HL-60 (cell line): Measurements from ENCODE around the gene FHL2.

Experiments used
- DNase-seq, 2 experiments: peaks; one replicate each; pipeline ENCODE4 v3.0.0-alpha.2; 2010 to 2020; ENCODE audit warnings: low read depth in 1 of 2, low spot score in 1 of 2
- H3K27ac ChIP-seq: fragments of 250-450 bp; sonication (Bioruptor Pico); replicated peaks from 2 replicates; pipeline ENCODE4 v1.5.1; 2020; ENCODE audit warnings: mild to moderate bottlenecking, moderate library complexity
- H3K27me3 ChIP-seq: fragments of 250-450 bp; sonication (Bioruptor Pico); 2 replicates; pipeline ENCODE4 v1.5.1; 2021; ENCODE audit warnings: mild to moderate bottlenecking, moderate library complexity; ENCODE audit not compliant: insufficient read depth, poor library complexity, severe bottlenecking
- H3K4me3 ChIP-seq: replicated peaks from 2 replicates; pipeline ENCODE4 v1.5.1; 2011; ENCODE audit warnings: mild to moderate bottlenecking, control low read depth, low read length; ENCODE audit not compliant: insufficient read depth
- GABPA ChIP-seq: IDR thresholded peaks from 2 replicates; pipeline ENCODE4 v1.6.1; 2012; ENCODE audit warnings: low read depth
- POLR2AphosphoS5 ChIP-seq: IDR thresholded peaks from 2 replicates; pipeline ENCODE4 v1.6.1; 2012; ENCODE audit warnings: low read depth
- SPI1 ChIP-seq: IDR thresholded peaks from 2 replicates; pipeline ENCODE4 v1.6.1; 2012; ENCODE audit warnings: low read depth, mild to moderate bottlenecking, borderline replicate concordance
- TF ChIP-seq, protein P1 (sequence below): IDR thresholded peaks from 2 replicates; pipeline ENCODE4 v1.6.1; 2012; ENCODE audit warnings: low read depth; ENCODE audit not compliant: insufficient replicate concordance
- TF ChIP-seq, protein P2 (sequence below): IDR thresholded peaks from one replicate; pipeline ENCODE4 v1.5.1; 2011; ENCODE audit warnings: low read length, control low read depth, inconsistent platforms; ENCODE audit not compliant: insufficient read depth

The FHL2 gene

DNA sequence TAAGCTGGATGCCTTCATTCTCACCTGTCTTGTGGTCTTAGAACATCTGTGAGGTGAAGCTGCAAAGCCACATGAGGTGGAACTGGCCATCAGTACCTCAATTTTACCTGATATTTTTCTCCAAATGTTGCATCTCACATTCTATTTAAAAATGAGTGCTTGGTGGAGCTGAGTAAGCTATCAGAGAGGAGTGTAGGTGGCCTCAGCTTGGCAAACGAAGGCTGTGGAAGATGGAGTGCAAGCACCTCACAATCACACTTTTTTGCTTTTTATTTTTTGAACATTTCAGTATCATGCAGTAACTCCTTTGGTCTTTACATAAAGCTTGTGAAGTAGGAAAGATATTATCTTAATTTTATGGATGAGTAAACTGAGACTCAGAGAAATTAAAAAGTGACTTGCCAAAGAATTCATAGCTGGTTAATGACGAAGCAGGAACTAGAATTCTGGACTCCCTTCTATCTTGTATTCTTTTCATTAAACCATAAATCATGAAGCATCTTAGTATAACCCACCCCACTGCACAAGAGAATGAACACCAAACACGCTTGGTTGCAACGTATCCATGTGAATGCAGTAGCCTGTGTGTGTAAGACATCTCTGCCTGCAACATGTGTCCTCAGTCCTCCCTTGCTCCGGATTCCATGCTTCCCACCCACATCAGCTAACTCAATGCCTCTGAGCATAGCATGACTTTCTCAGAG lies 34.3 kb downstream of the FHL2 start:
- Histone ChIP-seq H3K27ac (no peak overlapping the region), H3K27me3 (peaks cover 3% of the 10 kb centered on the region), H3K4me3 (no peak overlapping the region)
- no peak for DNase-seq
- no peak for TF ChIP-seq POLR2AphosphoS5
- no peak for TF ChIP-seq GABPA
- no peak for TF ChIP-seq SPI1
- TF ChIP-seq, protein P1, sequence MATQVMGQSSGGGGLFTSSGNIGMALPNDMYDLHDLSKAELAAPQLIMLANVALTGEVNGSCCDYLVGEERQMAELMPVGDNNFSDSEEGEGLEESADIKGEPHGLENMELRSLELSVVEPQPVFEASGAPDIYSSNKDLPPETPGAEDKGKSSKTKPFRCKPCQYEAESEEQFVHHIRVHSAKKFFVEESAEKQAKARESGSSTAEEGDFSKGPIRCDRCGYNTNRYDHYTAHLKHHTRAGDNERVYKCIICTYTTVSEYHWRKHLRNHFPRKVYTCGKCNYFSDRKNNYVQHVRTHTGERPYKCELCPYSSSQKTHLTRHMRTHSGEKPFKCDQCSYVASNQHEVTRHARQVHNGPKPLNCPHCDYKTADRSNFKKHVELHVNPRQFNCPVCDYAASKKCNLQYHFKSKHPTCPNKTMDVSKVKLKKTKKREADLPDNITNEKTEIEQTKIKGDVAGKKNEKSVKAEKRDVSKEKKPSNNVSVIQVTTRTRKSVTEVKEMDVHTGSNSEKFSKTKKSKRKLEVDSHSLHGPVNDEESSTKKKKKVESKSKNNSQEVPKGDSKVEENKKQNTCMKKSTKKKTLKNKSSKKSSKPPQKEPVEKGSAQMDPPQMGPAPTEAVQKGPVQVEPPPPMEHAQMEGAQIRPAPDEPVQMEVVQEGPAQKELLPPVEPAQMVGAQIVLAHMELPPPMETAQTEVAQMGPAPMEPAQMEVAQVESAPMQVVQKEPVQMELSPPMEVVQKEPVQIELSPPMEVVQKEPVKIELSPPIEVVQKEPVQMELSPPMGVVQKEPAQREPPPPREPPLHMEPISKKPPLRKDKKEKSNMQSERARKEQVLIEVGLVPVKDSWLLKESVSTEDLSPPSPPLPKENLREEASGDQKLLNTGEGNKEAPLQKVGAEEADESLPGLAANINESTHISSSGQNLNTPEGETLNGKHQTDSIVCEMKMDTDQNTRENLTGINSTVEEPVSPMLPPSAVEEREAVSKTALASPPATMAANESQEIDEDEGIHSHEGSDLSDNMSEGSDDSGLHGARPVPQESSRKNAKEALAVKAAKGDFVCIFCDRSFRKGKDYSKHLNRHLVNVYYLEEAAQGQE: no peak
- TF ChIP-seq, protein P2, sequence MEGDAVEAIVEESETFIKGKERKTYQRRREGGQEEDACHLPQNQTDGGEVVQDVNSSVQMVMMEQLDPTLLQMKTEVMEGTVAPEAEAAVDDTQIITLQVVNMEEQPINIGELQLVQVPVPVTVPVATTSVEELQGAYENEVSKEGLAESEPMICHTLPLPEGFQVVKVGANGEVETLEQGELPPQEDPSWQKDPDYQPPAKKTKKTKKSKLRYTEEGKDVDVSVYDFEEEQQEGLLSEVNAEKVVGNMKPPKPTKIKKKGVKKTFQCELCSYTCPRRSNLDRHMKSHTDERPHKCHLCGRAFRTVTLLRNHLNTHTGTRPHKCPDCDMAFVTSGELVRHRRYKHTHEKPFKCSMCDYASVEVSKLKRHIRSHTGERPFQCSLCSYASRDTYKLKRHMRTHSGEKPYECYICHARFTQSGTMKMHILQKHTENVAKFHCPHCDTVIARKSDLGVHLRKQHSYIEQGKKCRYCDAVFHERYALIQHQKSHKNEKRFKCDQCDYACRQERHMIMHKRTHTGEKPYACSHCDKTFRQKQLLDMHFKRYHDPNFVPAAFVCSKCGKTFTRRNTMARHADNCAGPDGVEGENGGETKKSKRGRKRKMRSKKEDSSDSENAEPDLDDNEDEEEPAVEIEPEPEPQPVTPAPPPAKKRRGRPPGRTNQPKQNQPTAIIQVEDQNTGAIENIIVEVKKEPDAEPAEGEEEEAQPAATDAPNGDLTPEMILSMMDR: no peak

DNA sequence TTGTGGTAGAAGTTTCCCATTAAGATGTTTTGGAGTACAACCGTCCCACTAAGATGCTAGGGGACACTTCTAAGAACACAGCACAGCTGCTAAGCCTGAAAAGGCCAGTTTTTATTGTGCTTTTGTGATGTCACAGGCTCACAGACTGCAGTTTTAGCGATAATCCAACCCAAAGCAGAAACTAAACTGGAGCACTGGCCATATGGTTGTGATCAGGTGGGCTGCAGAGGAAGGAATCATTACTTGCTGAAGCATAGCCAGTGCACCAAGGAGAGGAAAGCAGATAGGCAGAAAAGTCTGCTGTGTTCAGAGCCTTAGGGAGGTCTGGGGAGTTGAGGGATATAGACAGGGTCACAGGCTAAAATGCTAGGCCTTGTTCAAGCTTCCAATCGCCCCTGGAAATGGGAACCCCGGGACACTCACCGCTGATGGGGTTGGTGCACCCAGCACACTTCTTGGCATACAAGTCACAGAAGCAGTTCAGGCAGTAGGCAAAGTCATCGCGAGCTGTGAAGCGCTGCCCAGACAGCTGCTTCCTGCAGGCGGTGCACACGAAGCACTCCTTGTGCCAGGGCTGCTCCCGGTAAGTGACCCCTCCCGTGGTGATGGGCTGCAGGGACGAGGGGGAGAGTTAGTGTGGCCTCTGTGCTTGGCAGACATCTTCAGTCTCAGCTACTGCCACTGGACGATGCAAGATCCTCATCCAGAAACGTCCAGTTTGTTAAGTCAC lies 35.8 kb downstream of the FHL2 start:
- H3K27ac ChIP-seq: no peak overlapping the region
- H3K27me3 ChIP-seq: peaks cover 3% of the 10 kb centered on the region
- H3K4me3 ChIP-seq: no peak overlapping the region
- no peak for DNase-seq
- TF ChIP-seq, protein P2: no peak
- TF ChIP-seq SPI1 (no peak), POLR2AphosphoS5 (no peak), GABPA (no peak)
- TF ChIP-seq, protein P1: no peak

DNA sequence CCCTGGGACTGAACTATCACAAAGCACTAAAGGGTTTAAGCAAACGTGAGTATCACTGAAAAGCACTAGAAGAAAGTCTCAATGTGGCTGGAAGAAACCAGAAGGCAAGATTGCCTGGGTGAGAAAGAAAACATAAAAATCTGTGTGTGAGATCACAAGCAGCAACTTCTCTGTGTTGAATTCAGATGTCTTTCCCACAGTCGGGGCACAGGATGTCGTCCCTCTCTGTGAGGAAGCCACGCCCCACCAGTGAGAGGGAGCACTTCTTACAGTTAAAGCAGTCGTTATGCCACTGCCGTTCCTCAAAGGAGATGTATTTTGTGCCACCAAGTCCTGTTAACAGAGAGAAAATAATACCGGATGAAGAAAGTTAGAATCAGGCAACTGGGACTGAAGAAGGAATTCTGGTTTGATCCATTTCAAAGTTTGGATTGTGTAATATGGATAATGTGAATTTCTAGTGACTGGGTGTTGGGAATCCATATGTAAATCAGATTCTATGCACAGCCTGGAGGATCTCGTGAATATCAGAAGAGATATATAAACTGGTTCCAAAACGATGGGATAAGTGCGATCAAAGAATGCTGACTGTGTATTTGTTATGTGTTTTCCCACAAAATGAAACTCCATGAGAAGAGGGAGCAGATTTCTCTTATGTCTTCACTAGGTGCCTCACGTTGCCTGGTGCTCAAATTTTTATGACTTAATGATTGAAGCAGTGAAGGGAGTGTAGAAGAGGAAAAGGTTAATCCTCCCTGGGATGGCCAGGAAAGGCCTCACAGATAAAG lies 37.6 kb downstream of the FHL2 start:
- Histone ChIP-seq H3K27me3 (no peaks in the 10 kb centered on the region), H3K4me3 (no peak overlapping the region), H3K27ac (no peak overlapping the region)
- TF ChIP-seq POLR2AphosphoS5 (no peak), SPI1 (no peak), GABPA (no peak)
- TF ChIP-seq, protein P1: no peak
- TF ChIP-seq, protein P2: no peak
- DNase-seq: no peak
